HepG2 (cell line): Measurements from ENCODE around the gene TRPC4.

Experiments
- CEBPZ ChIP-seq: IDR thresholded peaks from 2 replicates; pipeline ENCODE4 v1.6.1; 2012; ENCODE audit warnings: low read length, improper control_type of control experiment
- CTCF ChIP-seq: sonication (generic); formaldehyde crosslinking; IDR thresholded peaks from 2 replicates; pipeline ENCODE4 v1.5.0; 2020; ENCODE audit warnings: mild to moderate bottlenecking, missing genetic modification reagents, moderate library complexity
- FOXM1 ChIP-seq: sonication (generic); formaldehyde crosslinking; IDR thresholded peaks from 2 replicates; pipeline ENCODE4 v1.5.0; 2020; ENCODE audit warnings: missing genetic modification reagents
- ISL2 ChIP-seq: sonication (generic); formaldehyde crosslinking; IDR thresholded peaks from 2 replicates; pipeline ENCODE4 v1.5.0; 2020; ENCODE audit warnings: missing genetic modification reagents
- MZF1 ChIP-seq: sonication (generic); formaldehyde crosslinking; IDR thresholded peaks from 2 replicates; pipeline ENCODE4 v1.8.1; 2023; ENCODE audit warnings: mild to moderate bottlenecking, missing genetic modification reagents, borderline replicate concordance
- NFATC3 ChIP-seq: sonication (generic); formaldehyde crosslinking; IDR thresholded peaks from 2 replicates; pipeline ENCODE4 v1.5.1; 2020; ENCODE audit warnings: mild to moderate bottlenecking, missing genetic modification reagents
- SP2 ChIP-seq: sonication (generic); formaldehyde crosslinking; IDR thresholded peaks from 2 replicates; pipeline ENCODE4 v1.5.1; 2020; ENCODE audit warnings: mild to moderate bottlenecking, missing genetic modification reagents
- TAF1 ChIP-seq: sonication (generic); formaldehyde crosslinking; IDR thresholded peaks from 2 replicates; pipeline ENCODE4 v1.4.0; 2020; ENCODE audit warnings: missing genetic modification reagents
- ZNF619 ChIP-seq: sonication (generic); formaldehyde crosslinking; IDR thresholded peaks from 2 replicates; pipeline ENCODE4 v1.4.0; 2020; ENCODE audit warnings: mild to moderate bottlenecking, missing genetic modification reagents

GRCh38 chr13:37918116-37918714 is 48.6 kb upstream of the TRPC4 start:
- TF ChIP-seq MZF1 (CRISPR knock-in tag): no peak
- no peak for TF ChIP-seq ZNF619 (CRISPR knock-in tag)
- TF ChIP-seq ISL2 (CRISPR knock-in tag): no peak
- TF ChIP-seq CEBPZ: no peak
- no peak for TF ChIP-seq CTCF
- no peak for TF ChIP-seq FOXM1 (CRISPR knock-in tag)
- no peak for TF ChIP-seq SP2
- no peak for TF ChIP-seq NFATC3 (CRISPR knock-in tag)
- no peak for TF ChIP-seq TAF1 (CRISPR knock-in tag)
